HL-60/S4 (cell line): Measurements from ENCODE around the gene PRKG1.

ENCODE experiments used
- in situ Hi-C: fragments of 300-500 bp; cut with MboI; formaldehyde crosslinking; loops from 2 replicates; pipeline ENCODE4 v1.14.3; 2022; ENCODE audit warnings: low sequenced_read_pairs

Gene PRKG1

GRCh38 chr10:51215951-51216834 lies 141.9 kb downstream of the PRKG1 start:
- in situ Hi-C loops = no loop called here

DNA sequence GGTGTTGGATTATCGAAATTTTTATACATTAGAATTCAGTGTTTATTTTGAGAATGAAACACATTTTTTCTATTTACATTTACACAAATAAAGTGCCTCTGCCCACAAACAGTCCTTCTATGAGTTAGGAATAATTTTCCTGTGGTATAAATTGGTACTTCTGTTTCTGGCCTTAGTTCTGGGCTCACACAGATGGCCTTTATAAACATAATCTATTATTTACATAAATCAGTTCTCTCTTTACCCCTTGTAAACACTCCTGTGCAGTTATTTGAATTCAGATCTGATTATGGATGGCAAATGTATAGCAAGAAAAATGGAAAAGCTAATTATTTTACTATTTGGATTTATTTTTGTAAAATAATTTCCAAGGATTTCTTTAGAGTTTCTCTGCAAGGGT lies 143.2 kb downstream of the PRKG1 start:
- in situ Hi-C loops = no loop called here

DNA sequence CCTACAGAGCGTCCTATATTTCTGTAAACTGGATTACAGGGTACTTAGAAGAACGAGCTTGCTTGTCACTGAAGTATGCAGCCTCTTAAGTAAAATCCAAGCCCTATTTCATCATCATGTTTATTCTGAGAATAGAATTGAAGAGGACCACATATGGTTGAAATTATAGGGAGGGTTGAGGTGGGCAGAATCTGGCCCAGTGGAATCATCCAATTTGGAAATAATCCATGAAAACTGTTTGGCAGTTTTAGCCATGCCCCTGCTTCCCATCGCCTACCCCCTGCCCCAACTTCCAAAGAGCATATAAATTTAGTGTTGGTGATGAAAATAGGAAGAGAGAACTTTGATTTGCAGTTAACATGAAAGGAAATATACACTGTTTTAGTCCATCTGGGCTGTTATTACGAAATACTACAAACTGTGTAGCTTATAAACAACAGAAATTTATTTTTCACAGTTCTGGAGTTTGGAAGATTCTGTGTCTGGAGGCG lies 150.4 kb downstream of the PRKG1 start:
- in situ Hi-C loops = no loop called here

- in situ Hi-C loops = no loop called here
Measured at GRCh38 chr10:51227897-51228713, 153.8 kb downstream of the PRKG1 start.

- in situ Hi-C loops = no loop called here
Measured at GRCh38 chr10:51228714-51229100, 154.4 kb downstream of the PRKG1 start.

DNA sequence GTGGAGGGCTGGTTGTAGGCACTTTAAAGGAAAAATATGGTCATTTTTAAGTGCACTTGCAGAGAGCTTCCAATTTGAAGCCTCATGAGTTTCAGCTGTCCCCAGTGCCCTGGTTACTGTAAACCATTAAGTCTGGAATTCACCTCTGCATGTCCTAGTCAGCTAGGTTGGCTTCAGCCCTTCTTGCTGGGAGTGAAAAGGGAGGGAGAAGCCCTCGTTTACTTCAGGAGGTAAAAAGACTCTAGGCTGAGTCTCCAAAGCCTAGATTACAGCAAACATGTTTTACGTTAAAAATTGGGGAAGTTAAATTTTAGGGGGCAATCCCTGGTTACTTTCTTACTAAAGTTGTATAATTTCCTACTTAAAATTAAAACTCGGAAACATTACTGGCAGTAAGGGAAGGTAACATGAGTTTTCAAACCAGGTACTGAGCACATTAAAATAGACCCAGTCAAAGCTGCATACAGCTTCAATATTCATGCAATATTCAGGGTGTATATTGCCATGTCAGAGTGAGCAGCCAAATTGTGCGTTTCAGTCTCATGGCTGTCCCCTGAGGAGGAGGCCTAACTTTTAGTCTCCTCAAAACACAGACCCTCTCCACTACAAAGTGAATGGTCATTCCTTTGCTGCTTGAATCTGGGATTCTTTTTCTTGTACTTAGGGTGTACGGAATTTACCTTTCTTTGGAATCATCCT lies 156.7 kb downstream of the PRKG1 start:
- in situ Hi-C loops = no loop called here

- in situ Hi-C loops = no loop called here
Measured at GRCh38 chr10:51231754-51232153, 157.5 kb downstream of the PRKG1 start.

- in situ Hi-C loops = no loop called here
Measured at GRCh38 chr10:51233337-51234100, 159.2 kb downstream of the PRKG1 start.

GRCh38 chr10:51235865-51236264 lies 161.6 kb downstream of the PRKG1 start:
- in situ Hi-C loops = no loop called here

GRCh38 chr10:51239006-51239405 lies 164.7 kb downstream of the PRKG1 start:
- in situ Hi-C loops = no loop called here

- in situ Hi-C loops = no loop called here
Measured at GRCh38 chr10:51241461-51241860, 167.2 kb downstream of the PRKG1 start.

- in situ Hi-C loops = no loop called here
Measured at GRCh38 chr10:51242393-51242792, 168.1 kb downstream of the PRKG1 start.

DNA sequence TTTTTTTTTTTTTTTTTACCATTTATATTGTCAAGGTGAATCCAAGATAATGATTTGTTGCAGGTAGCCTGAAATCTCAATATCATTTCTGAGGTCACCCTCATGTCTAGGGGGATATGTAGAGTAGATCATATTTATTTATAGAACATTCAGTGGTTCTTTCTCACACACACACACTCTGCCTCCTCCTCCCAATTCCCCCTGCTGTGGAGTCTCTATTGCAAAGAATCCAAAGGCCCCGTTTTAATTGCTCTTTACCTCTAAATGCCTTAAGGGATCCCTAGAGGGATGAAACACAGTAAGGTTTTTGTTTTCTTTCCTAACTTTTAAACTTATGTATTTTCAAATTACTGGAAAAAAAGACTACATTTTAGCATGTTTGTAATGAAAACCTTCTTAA lies 170.0 kb downstream of the PRKG1 start:
- in situ Hi-C loops = no loop called here

GRCh38 chr10:51244748-51245490 lies 170.6 kb downstream of the PRKG1 start:
- in situ Hi-C loops = no loop called here

DNA sequence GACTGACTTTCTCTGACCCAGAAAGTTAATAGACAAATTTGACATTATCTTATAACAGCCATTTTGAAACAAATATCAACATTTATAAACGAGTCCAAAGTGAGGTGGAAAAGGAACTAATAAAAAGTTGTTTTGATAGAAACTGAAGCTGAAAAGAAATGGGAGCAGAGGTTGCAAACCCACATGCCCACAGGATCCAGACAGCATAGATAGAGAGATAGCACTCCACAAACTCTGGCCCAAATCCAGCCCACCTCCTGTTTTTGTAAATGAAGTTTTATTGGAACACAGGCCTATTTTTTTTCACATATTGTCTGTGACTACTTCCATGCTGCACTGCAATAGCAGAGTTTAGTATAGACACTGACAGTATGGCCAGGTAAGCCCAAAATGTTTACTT lies 171.9 kb downstream of the PRKG1 start:
- in situ Hi-C loops = no loop called here

DNA sequence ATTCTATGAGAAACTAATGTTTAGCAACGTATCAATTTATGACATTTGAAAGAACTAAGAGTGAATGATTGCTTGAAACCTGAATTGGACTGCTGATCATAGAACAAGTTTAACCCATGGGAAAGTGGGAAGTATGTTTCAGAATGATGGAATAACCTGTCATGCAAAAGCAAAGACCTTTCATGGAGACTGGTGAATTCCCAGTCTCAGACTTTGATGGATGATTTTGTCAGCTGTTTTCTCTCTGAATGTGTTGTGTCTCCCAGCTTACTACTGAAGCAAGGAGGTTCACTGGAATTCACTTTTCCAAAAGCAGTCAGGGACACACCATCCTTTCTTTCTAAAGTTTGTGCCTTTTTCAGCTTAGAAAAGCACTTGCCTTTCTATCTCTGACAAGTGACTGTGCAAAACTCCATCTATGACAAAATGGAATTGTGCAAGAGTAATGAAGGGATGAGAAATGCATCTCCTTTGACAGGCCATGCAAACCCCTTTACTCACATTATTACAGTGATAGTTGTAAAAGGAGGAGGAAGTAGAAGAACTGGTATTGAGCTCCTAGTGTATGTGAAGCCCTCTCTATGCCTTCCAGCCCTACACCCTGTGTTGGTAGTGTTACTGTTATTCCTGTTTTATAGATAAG lies 176.1 kb downstream of the PRKG1 start:
- in situ Hi-C loops = no loop called here

DNA sequence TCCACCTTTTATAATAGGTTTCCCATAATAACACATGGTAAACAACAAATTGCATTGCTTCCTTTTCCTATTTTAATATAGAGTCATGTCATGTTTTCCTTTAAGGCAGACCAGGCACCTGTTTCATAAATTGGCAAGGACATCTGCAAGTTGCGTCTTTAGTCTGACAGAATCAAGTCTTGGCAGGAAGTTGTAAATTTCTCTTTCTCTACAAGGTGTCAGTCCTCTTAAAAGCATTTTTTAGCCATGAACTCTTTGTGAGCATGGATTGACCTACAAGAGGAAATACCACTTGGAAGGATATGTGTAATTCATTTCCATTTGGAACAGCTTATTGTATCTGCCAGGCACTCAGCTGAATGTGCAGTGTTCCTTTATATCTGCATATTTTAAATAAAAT lies 176.8 kb downstream of the PRKG1 start:
- in situ Hi-C loops = no loop called here

DNA sequence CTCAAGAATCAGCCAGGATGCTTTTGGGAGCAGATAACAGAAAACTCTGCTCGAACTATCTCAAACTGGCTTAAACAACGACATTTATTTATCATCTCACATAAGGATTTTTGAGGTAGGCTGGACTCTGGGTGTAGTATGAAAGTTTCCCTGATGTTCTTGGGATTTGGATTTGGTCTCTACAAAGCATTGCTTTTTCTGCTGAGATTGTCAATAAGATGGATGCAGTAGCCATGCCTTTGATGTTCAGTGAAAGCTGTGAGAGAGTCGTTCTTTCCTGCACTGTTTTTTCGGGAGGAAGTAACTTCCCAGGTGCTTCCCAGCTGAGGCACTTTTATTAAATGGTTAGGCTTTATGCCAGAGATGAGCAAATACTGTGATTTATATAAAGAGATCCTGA lies 181.1 kb downstream of the PRKG1 start:
- in situ Hi-C loops = no loop called here

GRCh38 chr10:51257511-51258248 lies 183.4 kb downstream of the PRKG1 start:
- in situ Hi-C loops = no loop called here
